ENCODE results near the gene DOK3. TPM values are rescaled to one million over a fixed set of nuclear protein-coding genes. Genes with fewer than 3 reads are reported as not detected.

Gene DOK3
- total and polyA plus RNA-seq, 2 of the 13 experiments (the other 11 are each of a cell fraction or from before 2014, with no cell fraction given): 1.4 to 1.5 TPM

DNA sequence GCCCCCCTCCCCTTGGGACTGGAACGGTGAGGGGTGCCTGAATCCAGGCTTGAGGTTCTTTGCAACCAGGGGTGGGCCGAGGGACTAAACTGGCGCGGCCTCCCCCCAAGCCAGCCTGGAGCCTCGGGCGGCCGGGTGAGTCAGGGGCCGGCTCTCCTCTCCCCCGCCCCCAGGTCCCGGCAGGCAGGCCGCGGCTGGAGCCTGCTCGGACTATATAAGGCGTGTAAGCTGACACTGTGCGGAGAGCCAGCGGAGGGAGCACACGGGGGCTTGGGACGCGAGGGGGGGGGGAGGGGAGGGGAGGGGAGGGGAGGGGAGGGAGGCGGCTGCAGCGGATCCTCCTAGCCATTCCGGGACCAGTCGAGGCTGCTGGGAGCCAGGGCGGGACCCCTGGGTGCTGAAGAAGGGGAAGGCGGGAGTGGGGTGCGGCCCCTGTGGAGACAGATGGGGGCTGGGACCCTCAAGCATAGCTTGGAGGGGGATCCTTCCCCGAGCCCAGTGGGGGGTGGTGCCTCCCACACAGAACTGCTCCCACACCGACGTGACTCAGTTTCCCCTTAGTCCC lies 12.8 kb downstream of the DOK3 start (continued):
- no peak for TF ChIP-seq JDP2 (CRISPR knock-in tag; IDR thresholded peaks at IDR 0.05; ENCODE audit: borderline replicate concordance)
- no peak for TF ChIP-seq ZSCAN9 (CRISPR knock-in tag; IDR thresholded peaks at IDR 0.05; ENCODE audit: borderline replicate concordance)
- no peak for TF ChIP-seq IKZF4 (CRISPR knock-in tag; IDR thresholded peaks at IDR 0.05; ENCODE audit: borderline replicate concordance, low read depth, not compliant biosample characterization)
- TF ChIP-seq MIER3 (CRISPR knock-in tag; IDR thresholded peaks at IDR 0.05; ENCODE audit: borderline replicate concordance): no peak
- TF ChIP-seq, protein P1, sequence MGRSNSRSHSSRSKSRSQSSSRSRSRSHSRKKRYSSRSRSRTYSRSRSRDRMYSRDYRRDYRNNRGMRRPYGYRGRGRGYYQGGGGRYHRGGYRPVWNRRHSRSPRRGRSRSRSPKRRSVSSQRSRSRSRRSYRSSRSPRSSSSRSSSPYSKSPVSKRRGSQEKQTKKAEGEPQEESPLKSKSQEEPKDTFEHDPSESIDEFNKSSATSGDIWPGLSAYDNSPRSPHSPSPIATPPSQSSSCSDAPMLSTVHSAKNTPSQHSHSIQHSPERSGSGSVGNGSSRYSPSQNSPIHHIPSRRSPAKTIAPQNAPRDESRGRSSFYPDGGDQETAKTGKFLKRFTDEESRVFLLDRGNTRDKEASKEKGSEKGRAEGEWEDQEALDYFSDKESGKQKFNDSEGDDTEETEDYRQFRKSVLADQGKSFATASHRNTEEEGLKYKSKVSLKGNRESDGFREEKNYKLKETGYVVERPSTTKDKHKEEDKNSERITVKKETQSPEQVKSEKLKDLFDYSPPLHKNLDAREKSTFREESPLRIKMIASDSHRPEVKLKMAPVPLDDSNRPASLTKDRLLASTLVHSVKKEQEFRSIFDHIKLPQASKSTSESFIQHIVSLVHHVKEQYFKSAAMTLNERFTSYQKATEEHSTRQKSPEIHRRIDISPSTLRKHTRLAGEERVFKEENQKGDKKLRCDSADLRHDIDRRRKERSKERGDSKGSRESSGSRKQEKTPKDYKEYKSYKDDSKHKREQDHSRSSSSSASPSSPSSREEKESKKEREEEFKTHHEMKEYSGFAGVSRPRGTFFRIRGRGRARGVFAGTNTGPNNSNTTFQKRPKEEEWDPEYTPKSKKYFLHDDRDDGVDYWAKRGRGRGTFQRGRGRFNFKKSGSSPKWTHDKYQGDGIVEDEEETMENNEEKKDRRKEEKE (IDR thresholded peaks at IDR 0.05): no peak
- TF ChIP-seq BCL6 (CRISPR knock-in tag; IDR thresholded peaks at IDR 0.05): no peak
- TF ChIP-seq, protein P2, sequence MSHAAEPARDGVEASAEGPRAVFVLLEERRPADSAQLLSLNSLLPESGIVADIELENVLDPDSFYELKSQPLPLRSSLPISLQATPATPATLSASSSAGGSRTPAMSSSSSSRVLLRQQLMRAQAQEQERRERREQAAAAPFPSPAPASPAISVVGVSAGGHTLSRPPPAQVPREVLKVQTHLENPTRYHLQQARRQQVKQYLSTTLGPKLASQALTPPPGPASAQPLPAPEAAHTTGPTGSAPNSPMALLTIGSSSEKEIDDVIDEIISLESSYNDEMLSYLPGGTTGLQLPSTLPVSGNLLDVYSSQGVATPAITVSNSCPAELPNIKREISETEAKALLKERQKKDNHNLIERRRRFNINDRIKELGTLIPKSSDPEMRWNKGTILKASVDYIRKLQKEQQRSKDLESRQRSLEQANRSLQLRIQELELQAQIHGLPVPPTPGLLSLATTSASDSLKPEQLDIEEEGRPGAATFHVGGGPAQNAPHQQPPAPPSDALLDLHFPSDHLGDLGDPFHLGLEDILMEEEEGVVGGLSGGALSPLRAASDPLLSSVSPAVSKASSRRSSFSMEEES (CRISPR knock-in tag; IDR thresholded peaks at IDR 0.05): no peak
- TF ChIP-seq ZNF780A (CRISPR knock-in tag; IDR thresholded peaks at IDR 0.05): no peak
- no peak for TF ChIP-seq FOXO1 (CRISPR knock-in tag; IDR thresholded peaks at IDR 0.05)
- 0 out of 2 replicates have a peak, but pooled peaks have one; percentile 13 for TF ChIP-seq NFE2 (CRISPR knock-in tag; IDR thresholded peaks at IDR 0.05)
- TF ChIP-seq ZFP41 (CRISPR knock-in tag; IDR thresholded peaks at IDR 0.05; ENCODE audit: borderline replicate concordance): no peak
